CD4-positive, alpha-beta memory T cell (primary cell): ENCODE results near the gene SPATS2. TPM values are rescaled to one million over a fixed set of nuclear protein-coding genes. Genes with fewer than 3 reads are reported as not detected.

Experiments
- CTCF ChIA-PET: fragments of 350-600 bp; sonication (Branson Sonifier 250); formaldehyde crosslinking; loops from one replicate; lab custom pipeline; 2021; ENCODE audit warnings: inconsistent platforms; ENCODE audit not compliant: partially characterized antibody; lab: Charles Lee
- POLR2A ChIA-PET: fragments of 350-600 bp; sonication (Branson Sonifier 250); formaldehyde crosslinking; loops from one replicate; lab custom pipeline; 2021; ENCODE audit not compliant: partially characterized antibody; lab: Charles Lee
- DNase-seq, 5 donors: peaks; one replicate each; pipeline versions ENCODE4 v3.0.0 to v3.0.0-alpha.2; 2020 to 2022; ENCODE audit warnings: mixed read lengths in 1 of 5
- H3K27ac ChIP-seq: one replicate; pipeline ENCODE4 v1.7.0; 2013; ENCODE audit warnings: low read depth, low read length
- H3K27me3 ChIP-seq: 2 replicates; pipeline ENCODE4 v1.7.0; 2013; ENCODE audit warnings: mild to moderate bottlenecking, low read length, moderate library complexity; ENCODE audit not compliant: insufficient read depth
- H3K36me3 ChIP-seq: 2 replicates; pipeline ENCODE4 v1.7.0; 2013; ENCODE audit warnings: mild to moderate bottlenecking, low read length, moderate library complexity; ENCODE audit not compliant: insufficient read depth
- H3K4me1 ChIP-seq: 2 replicates; pipeline ENCODE4 v1.7.0; 2013; ENCODE audit warnings: mild to moderate bottlenecking, low read length, moderate library complexity; ENCODE audit not compliant: insufficient read depth
- H3K4me3 ChIP-seq, 2 donors: one replicate each; pipeline ENCODE4 v1.7.0; 2013; ENCODE audit warnings: low read length in 2 of 2, mild to moderate bottlenecking in 1 of 2
- H3K9me3 ChIP-seq, 2 donors: one replicate each; pipeline ENCODE4 v1.7.0; 2013; ENCODE audit warnings: low read length in 2 of 2, control low read depth in 1 of 2; ENCODE audit not compliant: control insufficient read depth in 1 of 2
- H3K27ac Mint-ChIP-seq, 7 donors: one replicate each; pipeline ENCODE4 v1.8.0; 2020 to 2021; ENCODE audit warnings: mixed read lengths in 7 of 7, mild to moderate bottlenecking in 6 of 7, inconsistent platforms in 3 of 7, moderate library complexity in 3 of 7
- H3K27me3 Mint-ChIP-seq, 2 donors: one replicate each; pipeline ENCODE4 v1.8.0; 2020 to 2021; ENCODE audit warnings: mixed read lengths in 2 of 2
- H3K36me3 Mint-ChIP-seq, 2 donors: one replicate each; pipeline ENCODE4 v1.8.0; 2020 to 2021; ENCODE audit warnings: mixed read lengths in 2 of 2, inconsistent platforms in 1 of 2, mild to moderate bottlenecking in 1 of 2
- H3K4me1 Mint-ChIP-seq, 4 donors: one replicate each; pipeline ENCODE4 v1.8.0; 2020 to 2021; ENCODE audit warnings: mixed read lengths in 4 of 4, mild to moderate bottlenecking in 1 of 4
- H3K4me3 Mint-ChIP-seq, 8 donors: one replicate each; pipeline ENCODE4 v1.8.0; 2020 to 2021; ENCODE audit warnings: mixed read lengths in 8 of 8, mild to moderate bottlenecking in 7 of 8, moderate library complexity in 6 of 8, inconsistent platforms in 3 of 8
- H3K9me3 Mint-ChIP-seq, 8 donors: one replicate each; pipeline ENCODE4 v1.8.0; 2020 to 2021; ENCODE audit warnings: mixed read lengths in 8 of 8, mild to moderate bottlenecking in 5 of 8, inconsistent platforms in 3 of 8, moderate library complexity in 1 of 8
- intact Hi-C: fragments of 100-400 bp; cut with micrococcal nuclease; formaldehyde crosslinking; loops from one replicate; pipeline ENCODE4 v1.15.1; 2023
- polyA plus RNA-seq, 2 donors: library from polyadenylated mRNA; unstranded; fragments of 300-500 nt; fragmentation: Illumina TruSeq; gene quantifications; one replicate each; pipeline ENCODE4 v1.2.3, GENCODE V29; 2021
- total RNA-seq, 2 experiments: library from RNA; stranded (reverse); gene quantifications; one replicate each; pipeline ENCODE4 v1.2.3, GENCODE V29; 2021

The SPATS2 gene
- total and polyA plus RNA-seq, 4 experiments from 2014 or later, result 4.3 to 7.8 (median 5.0) TPM

GRCh38 chr12:49465132-49465531, 97.9 kb downstream of the SPATS2 start:
- ChIA-PET CTCF (no interaction called here), POLR2A (no interaction called here)
- H3K4me3 Mint-ChIP-seq, result no peak overlapping the region
- intact Hi-C loops, result no loop called here
- Histone ChIP-seq H3K4me3 (no peak overlapping the region), H3K27me3 (no peaks in the 10 kb centered on the region), H3K36me3 (no peaks in the 10 kb centered on the region), H3K9me3 (no peaks in the 10 kb centered on the region), H3K27ac (no peak overlapping the region), H3K4me1 (no peaks in the 10 kb centered on the region)
- H3K4me1 Mint-ChIP-seq, result no peaks in the 10 kb centered on the region
- DNase-seq, result no peak
- no peaks in the 10 kb centered on the region for H3K9me3 Mint-ChIP-seq
- peaks cover 0 to 11% of the 10 kb centered on the region in 2 donors for H3K36me3 Mint-ChIP-seq
- H3K27me3 Mint-ChIP-seq, result no peaks in the 10 kb centered on the region
- no peak overlapping the region for H3K27ac Mint-ChIP-seq

- Histone ChIP-seq H3K4me1 (no peaks in the 10 kb centered on the region), H3K27ac (no peak overlapping the region), H3K9me3 (no peaks in the 10 kb centered on the region), H3K4me3 (no peak overlapping the region), H3K27me3 (no peaks in the 10 kb centered on the region), H3K36me3 (no peaks in the 10 kb centered on the region)
- no peaks in the 10 kb centered on the region for H3K9me3 Mint-ChIP-seq
- no peaks in the 10 kb centered on the region for H3K27me3 Mint-ChIP-seq
- no peaks in the 10 kb centered on the region for H3K36me3 Mint-ChIP-seq
- ChIA-PET CTCF (no interaction called here), POLR2A (interaction anchor here (0.6 kb wide), 1 partner anchor 284 kb away, joined by 3 read pairs; no protein-coding TSS in a partner anchor)
- no peak for DNase-seq
- intact Hi-C loops, result no loop called here
- H3K4me3 Mint-ChIP-seq, result no peak overlapping the region
- peaks cover 0 to 5% (median 2%) of the 10 kb centered on the region in 4 donors for H3K4me1 Mint-ChIP-seq
- H3K27ac Mint-ChIP-seq, result no peak overlapping the region
Observed at GRCh38 chr12:49470986-49471385, 103.7 kb downstream of the SPATS2 start.

GRCh38 chr12:49471557-49471956, 104.3 kb downstream of the SPATS2 start:
- Histone ChIP-seq H3K27me3 (no peaks in the 10 kb centered on the region), H3K9me3 (no peaks in the 10 kb centered on the region), H3K4me1 (no peaks in the 10 kb centered on the region), H3K27ac (no peak overlapping the region), H3K36me3 (no peaks in the 10 kb centered on the region), H3K4me3 (no peak overlapping the region)
- no peaks in the 10 kb centered on the region for H3K27me3 Mint-ChIP-seq
- ChIA-PET POLR2A (no interaction called here), CTCF (interaction anchor here (1.4 kb wide), 1 partner anchor 10 kb away, joined by 3 read pairs; no protein-coding TSS in a partner anchor)
- no peaks in the 10 kb centered on the region for H3K9me3 Mint-ChIP-seq
- H3K4me3 Mint-ChIP-seq, result no peak overlapping the region
- no peak for DNase-seq
- H3K36me3 Mint-ChIP-seq, result no peaks in the 10 kb centered on the region
- peaks cover 1 to 9% (median 3%) of the 10 kb centered on the region in 4 donors for H3K4me1 Mint-ChIP-seq
- intact Hi-C loops, result no loop called here
- H3K27ac Mint-ChIP-seq, result no peak overlapping the region

- Histone ChIP-seq H3K27ac (no peak overlapping the region), H3K36me3 (no peaks in the 10 kb centered on the region), H3K9me3 (no peaks in the 10 kb centered on the region), H3K4me1 (peaks cover 8% of the 10 kb centered on the region), H3K4me3 (no peak overlapping the region), H3K27me3 (no peaks in the 10 kb centered on the region)
- POLR2A ChIA-PET, result no interaction called here
- DNase-seq, result no peak
- intact Hi-C loops, result no loop called here
- Mint-ChIP-seq H3K4me3 (no peak overlapping the region), H3K27ac (no peak overlapping the region), H3K36me3 (no peaks in the 10 kb centered on the region), H3K4me1 (peaks cover 11 to 25% (median 16%) of the 10 kb centered on the region in 4 donors), H3K9me3 (no peaks in the 10 kb centered on the region), H3K27me3 (no peaks in the 10 kb centered on the region)
- CTCF ChIA-PET, result no interaction called here
Observed at GRCh38 chr12:49476091-49476490, 108.8 kb downstream of the SPATS2 start.

GRCh38 chr12:49478949-49479664, 111.8 kb downstream of the SPATS2 start:
- intact Hi-C loops, result no loop called here
- Histone ChIP-seq H3K9me3 (no peaks in the 10 kb centered on the region), H3K27ac (no peak overlapping the region), H3K27me3 (no peaks in the 10 kb centered on the region), H3K4me3 (no peak overlapping the region), H3K4me1 (peaks cover 8% of the 10 kb centered on the region), H3K36me3 (no peaks in the 10 kb centered on the region)
- Mint-ChIP-seq H3K27ac (no peak overlapping the region), H3K36me3 (no peaks in the 10 kb centered on the region), H3K4me1 (peaks cover 14 to 25% (median 18%) of the 10 kb centered on the region in 4 donors), H3K9me3 (no peaks in the 10 kb centered on the region), H3K27me3 (no peaks in the 10 kb centered on the region), H3K4me3 (no peak overlapping the region)
- ChIA-PET CTCF (no interaction called here), POLR2A (no interaction called here)
- DNase-seq, result no peak

- Mint-ChIP-seq H3K4me1 (peaks cover 5 to 15% (median 8%) of the 10 kb centered on the region in 4 donors), H3K4me3 (no peak overlapping the region), H3K9me3 (no peaks in the 10 kb centered on the region), H3K27ac (no peak overlapping the region), H3K27me3 (no peaks in the 10 kb centered on the region), H3K36me3 (peaks cover 1 to 3% of the 10 kb centered on the region in 2 donors)
- no peak for DNase-seq
- ChIA-PET POLR2A (no interaction called here), CTCF (interaction anchor here (0.9 to 1.8 kb wide), 3 partner anchors 22 to 124 kb away, joined by 3 to 5 read pairs (median 3); no protein-coding TSS in a partner anchor)
- H3K27me3 ChIP-seq, result no peaks in the 10 kb centered on the region
- intact Hi-C loops, result no loop called here
- peaks cover 5% of the 10 kb centered on the region for H3K4me1 ChIP-seq
- no peak overlapping the region for H3K27ac ChIP-seq
- H3K36me3 ChIP-seq, result no peaks in the 10 kb centered on the region
- no peaks in the 10 kb centered on the region for H3K9me3 ChIP-seq
- H3K4me3 ChIP-seq, result no peak overlapping the region
Observed at GRCh38 chr12:49482095-49483051, 115.1 kb downstream of the SPATS2 start.

- Mint-ChIP-seq H3K27me3 (no peaks in the 10 kb centered on the region), H3K27ac (no peak overlapping the region), H3K4me1 (peaks cover 0 to 4% (median 3%) of the 10 kb centered on the region in 4 donors), H3K4me3 (no peak overlapping the region), H3K36me3 (peaks cover 1 to 3% of the 10 kb centered on the region in 2 donors), H3K9me3 (no peaks in the 10 kb centered on the region)
- Histone ChIP-seq H3K4me3 (no peak overlapping the region), H3K36me3 (no peaks in the 10 kb centered on the region), H3K9me3 (no peaks in the 10 kb centered on the region), H3K27me3 (no peaks in the 10 kb centered on the region), H3K4me1 (no peaks in the 10 kb centered on the region), H3K27ac (no peak overlapping the region)
- ChIA-PET CTCF (interaction anchor here (0.9 to 1.8 kb wide), 2 partner anchors 23 to 125 kb away, joined by 3 to 5 read pairs; no protein-coding TSS in a partner anchor), POLR2A (no interaction called here)
- intact Hi-C loops, result no loop called here
- no peak for DNase-seq
Observed at GRCh38 chr12:49483619-49484018, 116.4 kb downstream of the SPATS2 start.
